Neural cell (in vitro differentiated cells): Measurements from ENCODE around the gene TBC1D3B. TPM values are rescaled to one million over a fixed set of nuclear protein-coding genes. Genes with fewer than 3 reads are reported as not detected.

ENCODE experiments used
- H2AFZ ChIP-seq: fragments of 200-600, 300-800 bp; sonication (generic), shearing (Covaris generic); 2 replicates; pipeline ENCODE4 v1.6.0; 2014; ENCODE audit warnings: low read depth, mild to moderate bottlenecking, antibody characterized with exemption, low read length, moderate library complexity
- H3F3A ChIP-seq: fragments of 200-600 bp; shearing (Covaris generic); 2 replicates; pipeline ENCODE4 v1.6.1; 2016; ENCODE audit warnings: mild to moderate bottlenecking, moderate library complexity, mixed read lengths, antibody characterized with exemption, low read length; ENCODE audit not compliant: insufficient read depth, poor library complexity, severe bottlenecking
- H3K27ac ChIP-seq: fragments of 200-600, 300-800 bp; sonication (generic), shearing (Covaris generic); 2 replicates; pipeline ENCODE4 v1.5.1; 2014; ENCODE audit warnings: mild to moderate bottlenecking, low read length, moderate library complexity
- H3K27me3 ChIP-seq: fragments of 300-800, 200-600 bp; sonication (generic), shearing (Covaris generic); 2 replicates; pipeline ENCODE4 v1.6.0; 2014; ENCODE audit warnings: mild to moderate bottlenecking, low read depth, low read length, moderate library complexity; ENCODE audit not compliant: insufficient read depth
- H3K36me3 ChIP-seq: fragments of 300-800, 200-600 bp; sonication (generic), shearing (Covaris generic); 2 replicates; pipeline ENCODE4 v1.5.1; 2014; ENCODE audit warnings: mild to moderate bottlenecking, antibody characterized with exemption, low read length, moderate library complexity; ENCODE audit not compliant: insufficient read depth
- H3K4me2 ChIP-seq: fragments of 300-800, 200-600 bp; sonication (generic), shearing (Covaris generic); 2 replicates; pipeline ENCODE4 v1.6.0; 2014; ENCODE audit warnings: mild to moderate bottlenecking, low read length
- H3K4me3 ChIP-seq: fragments of 300-800, 200-600 bp; sonication (generic), shearing (Covaris generic); 2 replicates; pipeline ENCODE4 v1.5.1; 2014; ENCODE audit warnings: mild to moderate bottlenecking, low read length, moderate library complexity
- H3K79me2 ChIP-seq: fragments of 200-600 bp; shearing (Covaris generic); replicated peaks from 2 replicates; pipeline ENCODE4 v1.6.0; 2014; ENCODE audit warnings: mild to moderate bottlenecking, low read length, moderate library complexity; ENCODE audit not compliant: insufficient read depth
- H3K9ac ChIP-seq: fragments of 300-800, 200-600 bp; sonication (generic), shearing (Covaris generic); 2 replicates; pipeline ENCODE4 v1.6.1; 2016; ENCODE audit warnings: mild to moderate bottlenecking, low read length, mixed read lengths
- H3K9me2 ChIP-seq: fragments of 200-600 bp; shearing (Covaris generic); 2 replicates; pipeline ENCODE4 v1.6.1; 2016; ENCODE audit warnings: mild to moderate bottlenecking, low read length, mixed read lengths; ENCODE audit not compliant: insufficient read depth
- H3K9me3 ChIP-seq: fragments of 200-600, 300-800 bp; sonication (generic), shearing (Covaris generic); 2 replicates; pipeline ENCODE4 v1.6.1; 2016; ENCODE audit warnings: mild to moderate bottlenecking, mixed run types, low read length, moderate library complexity, mixed read lengths
- H4K20me1 ChIP-seq: fragments of 200-600 bp; shearing (Covaris generic); 2 replicates; pipeline ENCODE4 v1.6.1; 2016; ENCODE audit warnings: mild to moderate bottlenecking, mixed run types; ENCODE audit not compliant: insufficient read depth
- CTCF ChIP-seq: fragments of 450-650 bp; IDR thresholded peaks from 2 replicates; pipeline ENCODE4 v1.5.1; 2014; ENCODE audit warnings: antibody characterized with exemption, mild to moderate bottlenecking, moderate library complexity; ENCODE audit not compliant: poor library complexity, severe bottlenecking
- EP300 ChIP-seq: fragments of 450-650 bp; conservative IDR thresholded peaks from 2 replicates; pipeline ENCODE4 v1.6.1; 2014; ENCODE audit warnings: antibody characterized with exemption, mild to moderate bottlenecking, moderate library complexity; ENCODE audit not compliant: poor library complexity, severe bottlenecking
- EZH2 ChIP-seq: fragments of 200-600, 300-800 bp; shearing (Covaris generic), sonication (generic); IDR thresholded peaks from 2 replicates; pipeline ENCODE4 v1.6.1; 2014; ENCODE audit warnings: antibody characterized with exemption, low read length, borderline replicate concordance, mild to moderate bottlenecking; ENCODE audit not compliant: insufficient read depth, poor library complexity, severe bottlenecking
- MXI1 ChIP-seq: fragments of 450-650 bp; conservative IDR thresholded peaks from 2 replicates; pipeline ENCODE4 v1.6.1; 2014; ENCODE audit warnings: antibody characterized with exemption, mild to moderate bottlenecking; ENCODE audit not compliant: poor library complexity, severe bottlenecking
- POLR2AphosphoS5 ChIP-seq: IDR thresholded peaks from 2 replicates; pipeline ENCODE4 v1.6.1; 2012
- RAD21 ChIP-seq: fragments of 450-650 bp; conservative IDR thresholded peaks from 2 replicates; pipeline ENCODE4 v1.6.1; 2014; ENCODE audit warnings: antibody characterized with exemption, mild to moderate bottlenecking, moderate library complexity
- REST ChIP-seq: IDR thresholded peaks from 2 replicates; pipeline ENCODE4 v1.6.1; 2012; ENCODE audit warnings: borderline replicate concordance
- SMC3 ChIP-seq: fragments of 450-650 bp; conservative IDR thresholded peaks from 2 replicates; pipeline ENCODE4 v1.6.1; 2014; ENCODE audit warnings: antibody characterized with exemption, mild to moderate bottlenecking, moderate library complexity; ENCODE audit not compliant: poor library complexity
- TAF1 ChIP-seq: IDR thresholded peaks from 2 replicates; pipeline ENCODE4 v1.6.1; 2012; ENCODE audit warnings: low read depth
- polyA plus RNA-seq: library from polyadenylated mRNA; depleted of rRNA; stranded (reverse); fragments of >200 nt; gene quantifications from 2 replicates; pipeline ENCODE4 v1.2.3, GENCODE V29; 2014

The TBC1D3B gene
- polyA plus RNA-seq, 1 donor from 2014 or later, result 9.8 TPM

DNA sequence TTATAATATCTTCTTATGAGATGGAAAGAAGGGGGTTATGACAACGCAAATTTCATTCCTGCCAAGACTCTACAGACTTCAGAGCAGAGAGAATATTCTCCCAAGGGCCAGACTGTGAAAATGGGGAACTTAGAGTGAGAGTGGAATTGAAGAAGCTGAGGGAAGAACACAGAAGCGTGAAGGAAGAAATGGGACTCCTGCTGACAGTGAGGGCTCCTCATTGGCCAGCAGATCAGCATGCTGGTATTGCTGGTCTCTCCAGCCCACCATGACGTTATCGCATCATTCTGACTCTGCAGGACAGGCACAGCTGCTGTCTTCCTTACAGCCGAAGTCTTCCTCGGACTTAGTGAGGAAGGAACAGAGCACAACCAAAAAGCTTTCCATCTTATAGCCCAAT lies 48.5 kb downstream of the TBC1D3B start:
- Histone ChIP-seq H3K9me2 (no peaks in the 10 kb centered on the region), H3K4me3 (no peak overlapping the region), H2AFZ (no peak overlapping the region), H3F3A (no peaks in the 10 kb centered on the region), H3K27me3 (no peaks in the 10 kb centered on the region), H3K36me3 (no peaks in the 10 kb centered on the region), H3K27ac (no peak overlapping the region), H3K4me2 (no peak overlapping the region), H4K20me1 (no peaks in the 10 kb centered on the region), H3K9me3 (no peaks in the 10 kb centered on the region), H3K79me2 (no peaks in the 10 kb centered on the region), H3K9ac (no peak overlapping the region)
- no peak for TF ChIP-seq EP300
- no peak for TF ChIP-seq MXI1
- TF ChIP-seq EZH2, result no peak
- TF ChIP-seq CTCF, result no peak
- no peak for TF ChIP-seq SMC3
- TF ChIP-seq TAF1, result no peak
- no peak for TF ChIP-seq RAD21
- no peak for TF ChIP-seq POLR2AphosphoS5
- no peak for TF ChIP-seq REST

- no peak overlapping the region for H3K27ac ChIP-seq
- H3K79me2 ChIP-seq, result no peaks in the 10 kb centered on the region
- no peak overlapping the region for H3K4me2 ChIP-seq
- H3K9me3 ChIP-seq, result no peaks in the 10 kb centered on the region
- no peaks in the 10 kb centered on the region for H3K27me3 ChIP-seq
- no peaks in the 10 kb centered on the region for H3K9me2 ChIP-seq
- H2AFZ ChIP-seq, result no peak overlapping the region
- no peaks in the 10 kb centered on the region for H4K20me1 ChIP-seq
- no peak overlapping the region for H3K4me3 ChIP-seq
- TF ChIP-seq EZH2 (no peak), REST (no peak), TAF1 (no peak), RAD21 (no peak), EP300 (no peak), CTCF (no peak), SMC3 (no peak), POLR2AphosphoS5 (no peak), MXI1 (no peak)
- H3K36me3 ChIP-seq, result no peaks in the 10 kb centered on the region
- H3K9ac ChIP-seq, result no peak overlapping the region
- H3F3A ChIP-seq, result no peaks in the 10 kb centered on the region
Observed at GRCh38 chr17:36127199-36127893, 49.1 kb downstream of the TBC1D3B start.
